NCI-H2107 treated with DMSO at 0.1 percent for 48 hours (cell line): ENCODE measurements around the gene UNC5A.
"Not testable (repeated sequence)": the region's sequence is repeated elsewhere in the genome, so short reads cannot be mapped to it uniquely, and the experiment has no call there.

ENCODE experiments used
- DNase-seq: peaks from one replicate; lab custom pipeline; 2025; ENCODE audit not compliant: unreplicated experiment; lab: John Stamatoyannopoulos, UW

UNC5A gene

GRCh38 chr5:176861276-176861675 lies 50.9 kb downstream of the UNC5A start:
- no peak for DNase-seq

DNA sequence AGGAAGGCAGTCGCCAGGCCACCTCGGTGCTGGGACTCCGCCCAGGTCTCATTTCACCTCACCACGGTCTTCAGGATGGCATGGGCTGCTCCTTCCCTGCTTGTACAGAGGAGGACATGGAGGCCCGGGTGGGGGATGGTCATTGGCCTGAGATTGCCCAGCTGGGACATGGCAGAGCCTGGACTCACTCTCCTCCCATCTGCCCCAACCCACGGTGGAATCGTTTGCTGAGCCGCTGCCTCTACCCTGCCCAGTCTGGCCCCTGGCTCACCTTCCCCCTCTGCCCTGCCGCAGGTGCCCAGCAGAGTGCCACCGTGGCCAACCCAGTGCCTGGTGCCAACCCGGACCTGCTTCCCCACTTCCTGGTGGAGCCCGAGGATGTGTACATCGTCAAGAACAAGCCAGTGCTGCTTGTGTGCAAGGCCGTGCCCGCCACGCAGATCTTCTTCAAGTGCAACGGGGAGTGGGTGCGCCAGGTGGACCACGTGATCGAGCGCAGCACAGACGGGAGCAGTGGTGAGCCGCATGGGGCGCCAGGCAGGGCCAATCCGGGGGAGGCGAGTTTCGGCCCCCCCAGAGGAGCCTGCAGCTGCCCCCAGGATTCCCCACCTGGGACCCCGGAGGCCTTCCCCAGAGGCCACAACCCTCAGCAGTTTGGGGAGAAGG lies 52.1 kb downstream of the UNC5A start:
- DNase-seq = no peak

DNA sequence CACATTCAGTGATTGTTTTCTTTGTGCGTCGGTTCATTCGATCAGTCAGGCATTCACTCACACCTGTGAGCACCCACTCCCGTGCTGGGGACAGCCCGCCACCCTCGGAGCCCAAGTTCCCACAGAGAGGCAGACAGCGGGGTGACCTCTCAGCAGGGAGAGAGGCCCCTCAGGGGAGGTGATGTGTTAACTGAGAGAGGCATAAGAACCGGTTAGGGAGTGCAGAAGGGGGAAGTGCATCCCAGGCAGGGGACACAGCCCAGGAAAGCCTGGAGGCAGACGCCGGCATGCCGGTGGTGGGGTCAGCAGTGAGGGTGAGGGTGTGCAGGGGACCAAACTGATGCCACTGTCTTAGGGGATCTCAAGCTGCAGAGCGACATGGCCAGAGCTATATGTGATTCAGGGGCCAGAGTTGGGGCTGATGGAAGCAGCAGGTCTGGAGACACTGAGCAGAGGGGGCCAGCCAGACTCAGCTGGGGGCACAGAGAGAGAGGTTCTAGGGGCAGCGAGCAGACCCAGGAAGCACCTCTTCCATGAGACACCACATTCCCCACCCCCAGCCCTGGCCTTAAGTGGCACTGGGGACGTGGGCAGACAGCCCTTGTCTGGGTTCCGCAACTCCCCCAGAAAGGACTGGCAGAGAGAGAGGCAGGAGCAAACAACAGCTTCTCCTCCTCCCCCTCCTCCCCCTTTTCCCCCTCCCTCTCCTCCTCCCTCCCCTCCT lies 52.8 kb downstream of the UNC5A start:
- DNase-seq = no peak

DNA sequence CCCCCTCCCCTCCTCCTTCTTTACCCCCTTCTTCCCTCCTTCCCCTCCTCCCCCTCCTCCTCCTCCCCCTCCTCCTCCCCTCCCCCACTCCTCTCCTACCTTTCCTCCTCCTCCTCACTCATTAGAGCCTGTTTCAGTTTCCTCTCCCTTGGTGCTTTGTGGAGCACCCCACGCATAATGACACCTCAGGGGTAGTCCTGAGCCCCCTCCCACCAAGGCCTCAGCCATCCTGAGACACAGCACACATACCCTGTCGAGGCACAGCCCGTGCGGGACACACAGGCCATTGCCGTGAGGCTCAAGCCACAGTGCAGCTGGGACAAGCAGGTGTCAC lies 53.4 kb downstream of the UNC5A start:
- DNase-seq = no peak

DNA sequence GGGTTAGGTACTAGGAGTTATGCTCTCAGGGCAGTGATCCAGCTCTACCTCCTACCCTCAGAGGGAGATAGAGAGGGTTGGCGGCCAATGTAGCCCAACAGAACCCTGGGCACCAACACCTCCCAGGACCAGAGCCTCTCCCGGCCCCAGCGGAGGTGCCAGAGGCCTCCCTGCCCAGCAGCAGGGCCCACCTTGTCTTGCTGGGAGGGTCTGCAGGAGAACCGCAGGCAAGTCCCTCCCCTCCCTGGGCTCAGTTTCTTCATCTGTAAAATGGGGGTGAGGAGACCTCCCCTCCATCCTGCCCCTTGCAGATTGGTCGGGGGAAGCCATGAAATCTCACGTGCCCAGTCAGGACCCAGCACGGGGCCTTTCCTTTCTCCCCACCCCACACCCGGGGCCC lies 54.4 kb downstream of the UNC5A start:
- DNase-seq = no peak

- DNase-seq = no peak
Observed at GRCh38 chr5:176865964-176866363, 55.6 kb downstream of the UNC5A start.

- DNase-seq = no peak
Observed at GRCh38 chr5:176866707-176867310, 56.5 kb downstream of the UNC5A start.

GRCh38 chr5:176868126-176868525 lies 57.8 kb downstream of the UNC5A start:
- no peak for DNase-seq

GRCh38 chr5:176868731-176869130 lies 58.4 kb downstream of the UNC5A start:
- no peak for DNase-seq

DNA sequence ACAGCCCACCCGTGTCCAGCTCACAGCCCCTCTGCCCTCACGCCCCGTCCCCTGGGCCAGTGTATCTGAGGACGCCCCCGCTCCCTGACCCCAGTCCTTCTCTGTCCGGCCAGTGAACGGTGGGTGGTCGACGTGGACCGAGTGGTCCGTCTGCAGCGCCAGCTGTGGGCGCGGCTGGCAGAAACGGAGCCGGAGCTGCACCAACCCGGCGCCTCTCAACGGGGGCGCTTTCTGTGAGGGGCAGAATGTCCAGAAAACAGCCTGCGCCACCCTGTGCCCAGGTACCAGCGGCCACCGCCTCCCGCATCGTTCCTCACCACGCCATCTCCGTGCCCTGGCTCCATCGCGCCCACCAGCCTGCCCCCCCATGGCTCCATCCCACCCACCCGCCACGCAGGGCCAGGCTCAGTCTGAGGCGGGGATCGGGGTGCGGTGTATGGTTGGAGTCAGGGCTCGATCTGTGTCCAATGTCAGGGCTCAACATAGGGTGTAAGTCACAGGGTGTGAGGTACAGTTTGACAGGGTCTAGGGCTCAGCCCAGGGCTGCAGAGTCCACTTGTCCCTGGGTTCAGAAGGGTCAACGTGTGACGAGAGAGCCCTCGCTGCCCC lies 59.2 kb downstream of the UNC5A start:
- no peak for DNase-seq

- no peak for DNase-seq
Observed at GRCh38 chr5:176870110-176870591, 59.8 kb downstream of the UNC5A start.

GRCh38 chr5:176870644-176871043 lies 60.3 kb downstream of the UNC5A start:
- DNase-seq = not testable (repeated sequence)

DNA sequence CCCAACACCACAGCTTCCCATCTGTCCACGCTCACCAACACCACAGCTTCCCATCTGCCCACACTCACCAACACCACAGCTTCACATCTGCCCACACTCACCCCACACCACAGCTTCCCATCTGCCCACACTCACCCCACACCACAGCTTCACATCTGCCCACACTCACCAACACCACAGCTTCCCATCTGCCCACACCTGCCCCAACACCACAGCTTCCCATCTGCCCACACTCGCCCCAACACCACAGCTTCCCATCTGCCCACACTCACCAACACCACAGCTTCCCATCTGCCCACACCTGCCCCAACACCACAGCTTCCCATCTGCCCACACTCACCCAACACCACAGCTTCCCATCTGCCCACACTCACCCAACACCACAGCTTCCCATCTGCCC lies 62.2 kb downstream of the UNC5A start:
- DNase-seq = not testable (repeated sequence)

- not testable (repeated sequence) for DNase-seq
Observed at GRCh38 chr5:176873011-176873410, 62.7 kb downstream of the UNC5A start.

DNA sequence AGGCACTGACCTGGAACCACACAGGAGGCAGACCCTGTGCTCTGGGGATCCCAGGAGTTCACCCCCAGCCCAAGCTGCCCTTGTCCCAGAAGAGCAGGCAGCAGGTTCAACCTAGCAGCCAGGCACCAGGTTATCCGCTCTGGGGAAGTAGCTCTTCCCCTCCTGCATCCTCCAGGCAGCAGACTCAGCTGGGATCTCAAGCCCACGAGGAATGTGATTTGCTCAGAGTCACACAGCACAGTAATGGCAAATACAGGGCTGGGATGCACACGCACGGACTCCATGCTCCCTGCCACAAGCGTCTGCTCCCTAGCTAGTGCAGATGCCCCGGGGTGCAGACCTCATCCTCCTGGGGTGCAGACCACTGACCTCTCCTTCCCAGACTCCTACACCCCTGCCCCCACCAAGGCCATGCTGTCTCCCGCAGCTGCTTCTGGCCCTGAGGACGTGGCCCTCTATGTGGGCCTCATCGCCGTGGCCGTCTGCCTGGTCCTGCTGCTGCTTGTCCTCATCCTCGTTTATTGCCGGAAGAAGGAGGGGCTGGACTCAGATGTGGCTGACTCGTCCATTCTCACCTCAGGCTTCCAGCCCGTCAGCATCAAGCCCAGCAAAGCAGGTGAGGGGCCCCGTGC lies 63.3 kb downstream of the UNC5A start:
- DNase-seq = no peak

DNA sequence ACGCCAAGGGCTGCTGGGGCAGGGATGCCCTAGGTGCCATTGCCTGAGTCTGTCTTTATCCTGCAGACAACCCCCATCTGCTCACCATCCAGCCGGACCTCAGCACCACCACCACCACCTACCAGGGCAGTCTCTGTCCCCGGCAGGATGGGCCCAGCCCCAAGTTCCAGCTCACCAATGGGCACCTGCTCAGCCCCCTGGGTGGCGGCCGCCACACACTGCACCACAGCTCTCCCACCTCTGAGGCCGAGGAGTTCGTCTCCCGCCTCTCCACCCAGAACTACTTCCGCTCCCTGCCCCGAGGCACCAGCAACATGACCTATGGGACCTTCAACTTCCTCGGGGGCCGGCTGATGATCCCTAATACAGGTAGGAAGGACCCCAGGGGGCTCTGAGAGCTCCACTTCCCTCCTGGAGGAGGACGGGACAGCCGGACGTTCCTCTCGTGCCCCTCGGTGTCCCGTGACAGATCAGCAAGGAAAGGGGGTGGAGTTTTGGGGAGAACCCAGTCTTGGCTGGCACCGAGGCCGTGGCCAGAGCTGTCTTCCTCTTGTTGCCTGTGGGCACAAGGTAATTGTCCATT lies 63.9 kb downstream of the UNC5A start:
- no peak for DNase-seq

DNA sequence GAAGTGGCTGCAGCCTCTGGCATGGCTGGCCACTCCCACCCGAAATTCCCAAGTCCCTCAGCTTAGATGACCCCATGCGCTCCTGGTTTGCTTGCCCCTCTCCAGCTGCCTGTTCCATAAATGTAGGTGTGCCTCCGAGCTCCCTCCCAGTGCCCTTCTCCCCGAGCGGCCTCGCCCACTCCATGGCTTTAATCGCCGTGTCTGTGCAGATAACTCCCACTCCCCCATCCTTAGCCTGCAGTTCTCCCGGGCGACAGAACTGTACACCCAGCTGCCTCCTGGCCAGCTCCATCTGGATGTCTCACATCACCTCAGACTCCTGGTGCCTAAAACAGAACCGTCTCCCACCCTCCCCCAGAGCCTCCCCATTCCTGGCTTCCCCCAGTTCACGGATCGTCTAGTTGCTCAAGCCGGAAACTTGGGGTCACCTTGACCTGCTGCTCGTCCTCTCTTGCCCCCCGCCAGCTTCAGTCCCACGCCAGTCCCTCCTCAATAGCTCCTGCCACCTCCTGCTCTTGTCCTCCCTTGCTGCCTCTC lies 64.7 kb downstream of the UNC5A start:
- DNase-seq = no peak

- DNase-seq = no peak
Observed at GRCh38 chr5:176875783-176876505, 65.6 kb downstream of the UNC5A start.

DNA sequence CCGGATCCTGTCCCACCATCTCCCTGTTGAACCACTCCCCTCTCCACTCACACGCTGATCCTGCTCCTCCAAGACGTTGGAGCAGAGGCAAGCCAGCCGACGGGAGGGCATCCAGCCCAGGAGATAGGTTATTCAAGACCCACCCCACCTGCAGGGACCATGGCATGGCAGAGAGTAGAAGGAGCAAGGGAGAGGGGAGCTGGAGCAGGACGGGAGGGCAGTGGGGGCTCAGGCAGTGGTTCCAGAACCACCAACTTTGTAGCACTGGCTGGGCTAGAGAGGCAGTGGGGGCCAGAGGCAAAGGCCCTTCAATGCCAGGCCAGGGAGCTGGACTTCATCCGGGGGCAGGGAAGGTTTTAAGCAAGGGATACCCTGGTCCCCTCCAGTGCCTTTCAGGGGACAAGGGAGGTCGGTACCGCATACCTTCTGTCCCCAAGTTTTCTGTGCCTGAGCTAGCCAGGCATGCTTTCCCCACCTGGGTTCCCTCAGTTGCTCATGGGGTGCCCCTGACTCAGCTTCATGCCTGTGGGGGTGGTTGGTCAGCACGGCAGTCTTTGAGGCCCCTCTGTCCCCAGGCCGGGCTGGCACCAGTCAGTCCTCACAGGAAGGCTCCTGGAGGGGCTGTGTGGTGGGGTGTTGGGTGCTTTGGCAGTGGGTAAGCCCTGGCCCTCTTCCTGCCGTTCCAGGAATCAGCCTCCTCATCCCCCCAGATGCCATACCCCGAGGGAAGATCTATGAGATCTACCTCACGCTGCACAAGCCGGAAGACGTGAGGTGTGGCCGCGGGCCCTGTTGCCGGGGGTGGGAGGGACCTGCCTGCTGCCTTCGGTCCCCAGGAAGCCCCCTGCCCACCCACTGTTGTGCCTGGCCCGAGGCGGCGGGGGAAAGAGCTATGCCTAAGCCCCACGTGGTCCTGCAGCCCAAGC lies 66.4 kb downstream of the UNC5A start:
- DNase-seq = no peak
